Smooth muscle cell (in vitro differentiated cells): ENCODE measurements around the gene SPON2. TPM values are rescaled to one million over a fixed set of nuclear protein-coding genes. Genes with fewer than 3 reads are reported as not detected.

ENCODE experiments used
- DNase-seq: peaks from one replicate; lab custom pipeline; 2025; ENCODE audit not compliant: unreplicated experiment; lab: John Stamatoyannopoulos, UW
- H2AFZ ChIP-seq: fragments of 200-600 bp; sonication (generic); 2 replicates; pipeline ENCODE4 v1.6.0; 2016; ENCODE audit warnings: antibody characterized with exemption, low read depth, mild to moderate bottlenecking
- H3F3A ChIP-seq: fragments of 200-600 bp; sonication (generic); 2 replicates; pipeline ENCODE4 v1.6.0; 2017; ENCODE audit warnings: antibody characterized with exemption, low read depth
- H3K27ac ChIP-seq: fragments of 200-600 bp; sonication (generic); 2 replicates; pipeline ENCODE4 v1.5.1; 2016; ENCODE audit warnings: low read depth, mild to moderate bottlenecking
- H3K27me3 ChIP-seq: fragments of 200-600 bp; sonication (generic); 2 replicates; pipeline ENCODE4 v1.6.1; 2016; ENCODE audit warnings: low read depth, mild to moderate bottlenecking
- H3K36me3 ChIP-seq: fragments of 200-600 bp; sonication (generic); 2 replicates; pipeline ENCODE4 v1.5.1; 2016; ENCODE audit warnings: low read depth
- H3K4me1 ChIP-seq: fragments of 200-600 bp; sonication (generic); 2 replicates; pipeline ENCODE4 v1.5.1; 2016; ENCODE audit warnings: low read depth
- H3K4me2 ChIP-seq: fragments of 200-600 bp; sonication (generic); 2 replicates; pipeline ENCODE4 v1.6.0; 2016; ENCODE audit warnings: mild to moderate bottlenecking
- H3K4me3 ChIP-seq: fragments of 200-600 bp; sonication (generic); 2 replicates; pipeline ENCODE4 v1.5.1; 2016; ENCODE audit warnings: mild to moderate bottlenecking
- H3K79me2 ChIP-seq: fragments of 200-600 bp; sonication (generic); 2 replicates; pipeline ENCODE4 v1.6.0; 2016; ENCODE audit warnings: low read depth, mild to moderate bottlenecking
- H3K9ac ChIP-seq: fragments of 200-600 bp; sonication (generic); 2 replicates; pipeline ENCODE4 v1.6.0; 2016; ENCODE audit warnings: low read depth
- H3K9me3 ChIP-seq: fragments of 200-600 bp; sonication (generic); replicated peaks from 2 replicates; pipeline ENCODE4 v1.5.1; 2016; ENCODE audit warnings: low read depth
- H4K20me1 ChIP-seq: fragments of 200-600 bp; sonication (generic); 2 replicates; pipeline ENCODE4 v1.6.0; 2016; ENCODE audit warnings: low read depth
- WGBS: methylation state at CpG from one replicate; pipeline ENCODE4 v1.1.7; 2016; ENCODE audit warnings: low lambda C conversion rate; 5-methylcytosine and 5-hydroxymethylcytosine counted together
- polyA plus RNA-seq: library from polyadenylated mRNA; unstranded; fragments of >200 nt; fragmentation: Nextera tagmentation; extraction: Ambion mirVana; gene quantifications from 2 replicates; pipeline ENCODE4 v1.2.1, GENCODE V29; 2016
- total RNA-seq: library from RNA; depleted of rRNA; stranded (reverse); fragments of >200 nt; gene quantifications from 2 replicates; pipeline ENCODE4 v1.2.3, GENCODE V29; 2014
- TF ChIP-seq, protein P1 (sequence below): fragments of 200-600 bp; sonication (generic); IDR thresholded peaks from 2 replicates; pipeline ENCODE4 v1.5.1; 2017; ENCODE audit warnings: borderline replicate concordance, mild to moderate bottlenecking, antibody characterized with exemption; ENCODE audit not compliant: insufficient read depth, poor library complexity, severe bottlenecking

Gene SPON2
- total and polyA plus RNA-seq, 2 experiments from 2014 or later: 171 to 427 TPM

DNA sequence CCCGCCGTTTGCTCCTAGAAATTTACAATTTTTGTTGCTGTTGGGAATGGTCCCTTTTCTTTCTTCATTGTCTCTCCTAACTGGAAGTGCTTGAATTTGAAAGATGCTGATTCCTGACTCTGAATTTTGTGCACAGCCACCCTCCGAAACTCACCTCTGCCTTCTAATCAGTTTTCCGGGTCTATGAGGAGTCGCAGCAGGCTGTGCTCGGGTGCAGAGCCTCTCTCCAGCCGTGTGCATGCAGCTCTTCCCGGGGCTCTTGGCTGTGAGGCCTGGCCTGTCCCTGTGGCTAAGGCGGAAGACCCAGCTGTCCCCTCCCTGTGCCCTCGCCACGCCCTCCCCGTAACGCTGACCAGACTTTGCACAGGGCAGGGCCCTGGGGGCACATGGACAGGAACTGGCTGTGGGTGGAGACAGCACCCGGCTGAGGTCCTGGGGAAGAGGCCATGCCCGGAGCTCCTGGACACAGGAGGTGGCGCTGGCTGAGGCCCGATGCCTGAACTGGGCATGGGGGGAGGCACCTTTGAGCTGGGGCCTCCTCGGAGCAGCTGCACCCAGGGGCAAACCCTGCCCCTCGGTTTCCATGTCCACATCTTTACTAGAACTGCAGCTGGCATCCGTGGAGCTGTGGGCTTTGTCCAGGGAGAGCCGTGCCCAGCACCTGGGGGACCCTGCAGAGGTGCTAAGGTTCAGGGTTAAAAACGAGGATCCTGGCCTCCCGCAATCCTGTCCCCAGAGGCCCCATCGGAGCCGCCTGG, 32.6 kb upstream of the SPON2 start:
- H3K79me2 ChIP-seq: no peaks in the 10 kb centered on the region
- H3K4me1 ChIP-seq: no peaks in the 10 kb centered on the region
- H3K36me3 ChIP-seq: no peaks in the 10 kb centered on the region
- H3K27ac ChIP-seq: no peak overlapping the region
- H3K27me3 ChIP-seq: no peaks in the 10 kb centered on the region
- WGBS: 85% methylated on average over 25 of the region's 25 CpGs
- no peaks in the 10 kb centered on the region for H4K20me1 ChIP-seq
- H2AFZ ChIP-seq: no peak overlapping the region
- H3K4me2 ChIP-seq: no peak overlapping the region
- TF ChIP-seq, protein P1, sequence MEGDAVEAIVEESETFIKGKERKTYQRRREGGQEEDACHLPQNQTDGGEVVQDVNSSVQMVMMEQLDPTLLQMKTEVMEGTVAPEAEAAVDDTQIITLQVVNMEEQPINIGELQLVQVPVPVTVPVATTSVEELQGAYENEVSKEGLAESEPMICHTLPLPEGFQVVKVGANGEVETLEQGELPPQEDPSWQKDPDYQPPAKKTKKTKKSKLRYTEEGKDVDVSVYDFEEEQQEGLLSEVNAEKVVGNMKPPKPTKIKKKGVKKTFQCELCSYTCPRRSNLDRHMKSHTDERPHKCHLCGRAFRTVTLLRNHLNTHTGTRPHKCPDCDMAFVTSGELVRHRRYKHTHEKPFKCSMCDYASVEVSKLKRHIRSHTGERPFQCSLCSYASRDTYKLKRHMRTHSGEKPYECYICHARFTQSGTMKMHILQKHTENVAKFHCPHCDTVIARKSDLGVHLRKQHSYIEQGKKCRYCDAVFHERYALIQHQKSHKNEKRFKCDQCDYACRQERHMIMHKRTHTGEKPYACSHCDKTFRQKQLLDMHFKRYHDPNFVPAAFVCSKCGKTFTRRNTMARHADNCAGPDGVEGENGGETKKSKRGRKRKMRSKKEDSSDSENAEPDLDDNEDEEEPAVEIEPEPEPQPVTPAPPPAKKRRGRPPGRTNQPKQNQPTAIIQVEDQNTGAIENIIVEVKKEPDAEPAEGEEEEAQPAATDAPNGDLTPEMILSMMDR: no peak
- no peak for DNase-seq
- H3K9ac ChIP-seq: no peak overlapping the region
- H3K4me3 ChIP-seq: no peak overlapping the region
- no peaks in the 10 kb centered on the region for H3F3A ChIP-seq
- H3K9me3 ChIP-seq: no peaks in the 10 kb centered on the region

DNA sequence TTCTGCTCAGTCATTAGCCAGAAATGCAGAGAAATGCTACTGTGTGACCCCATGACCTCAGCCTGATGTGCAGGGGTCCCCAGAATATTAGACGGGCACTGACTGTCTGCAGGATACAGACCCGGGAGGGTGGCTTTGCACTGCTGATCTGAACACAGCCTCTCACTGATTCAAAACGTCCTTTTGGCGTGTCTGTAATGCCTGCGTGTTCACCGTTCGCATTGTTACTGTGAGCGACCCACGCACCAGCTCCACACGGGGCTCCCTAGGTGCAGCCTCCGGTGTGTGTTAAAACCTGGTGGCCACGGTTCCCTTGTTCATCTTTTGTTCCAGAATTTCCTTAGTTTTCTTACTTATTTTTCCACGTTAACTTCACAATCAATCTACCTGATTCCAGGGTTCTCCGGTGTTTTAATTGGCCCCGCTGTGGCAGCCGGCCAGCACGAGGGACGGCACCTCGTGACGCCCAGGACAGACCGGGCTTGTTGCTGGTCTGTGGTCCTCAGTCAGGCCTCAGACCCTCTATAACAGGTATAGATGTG, 32.0 kb upstream of the SPON2 start:
- Histone ChIP-seq H4K20me1 (no peaks in the 10 kb centered on the region), H3F3A (no peaks in the 10 kb centered on the region), H3K9me3 (no peaks in the 10 kb centered on the region), H2AFZ (no peak overlapping the region), H3K27me3 (no peaks in the 10 kb centered on the region), H3K4me2 (no peak overlapping the region), H3K79me2 (no peaks in the 10 kb centered on the region), H3K4me3 (no peak overlapping the region), H3K36me3 (no peaks in the 10 kb centered on the region), H3K4me1 (no peaks in the 10 kb centered on the region), H3K27ac (no peak overlapping the region), H3K9ac (no peak overlapping the region)
- no peak for DNase-seq
- 96% methylated on average over 21 of the region's 21 CpGs for WGBS
- TF ChIP-seq, protein P1: no peak

DNA sequence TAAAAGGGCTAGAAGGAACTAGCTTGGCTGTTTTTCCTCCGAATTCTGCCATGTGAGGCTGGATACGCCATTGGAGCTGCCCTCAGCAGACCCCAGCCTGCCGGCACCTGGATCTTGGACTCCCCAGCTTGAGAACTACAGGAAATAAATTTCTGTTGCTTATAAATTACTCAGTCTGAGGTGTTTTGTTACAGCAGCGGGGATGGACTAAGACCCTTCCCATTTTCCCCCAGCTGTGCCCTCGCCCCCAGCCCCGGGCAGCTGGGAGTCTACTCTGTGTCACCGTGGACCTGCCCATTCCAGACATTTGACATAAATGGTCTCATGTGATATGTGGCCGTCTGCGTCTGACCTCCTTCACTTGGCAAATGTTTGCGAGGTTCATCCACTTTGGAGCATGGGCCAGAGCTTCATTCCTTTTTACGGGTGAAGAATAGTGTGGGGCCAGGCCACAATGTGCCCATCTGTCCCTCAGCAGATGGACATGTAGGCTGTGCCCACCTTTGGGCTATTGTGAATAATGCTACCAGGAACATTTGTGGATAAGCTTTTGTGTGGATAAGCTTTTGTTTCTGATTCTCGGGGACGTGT, 30.7 kb upstream of the SPON2 start:
- peak overlapping the region; percentile 53 for H3K4me2 ChIP-seq
- H3K9me3 ChIP-seq: no peaks in the 10 kb centered on the region
- WGBS: 89% methylated on average over 13 of the region's 13 CpGs
- no peaks in the 10 kb centered on the region for H4K20me1 ChIP-seq
- no peaks in the 10 kb centered on the region for H3K4me1 ChIP-seq
- TF ChIP-seq, protein P1: no peak
- no peaks in the 10 kb centered on the region for H3K36me3 ChIP-seq
- no peaks in the 10 kb centered on the region for H3K79me2 ChIP-seq
- H3K4me3 ChIP-seq: no peak overlapping the region
- no peaks in the 10 kb centered on the region for H3K27me3 ChIP-seq
- no peak for DNase-seq
- H2AFZ ChIP-seq: no peak overlapping the region
- H3K9ac ChIP-seq: peak overlapping the region; percentile 23
- H3K27ac ChIP-seq: peak overlapping the region; percentile 85
- no peaks in the 10 kb centered on the region for H3F3A ChIP-seq
